Measurements from ENCODE around the gene TEF.

- TF ChIP-seq PATZ1 (CRISPR knock-in tag; IDR thresholded peaks at IDR 0.05; ENCODE audit: borderline replicate concordance) = no peak
- no peak for TF ChIP-seq TCF4 (CRISPR knock-in tag; IDR thresholded peaks at IDR 0.05; ENCODE audit: borderline replicate concordance)
- TF ChIP-seq OSR1 (CRISPR knock-in tag; IDR thresholded peaks at IDR 0.05) = no peak
- TF ChIP-seq CSRNP3 (CRISPR knock-in tag; IDR thresholded peaks at IDR 0.05) = no peak
- no peak for TF ChIP-seq ZNF565 (CRISPR knock-in tag; conservative IDR thresholded peaks at IDR 0.05; ENCODE audit: low read depth)
- no peak for TF ChIP-seq CSDC2 (CRISPR knock-in tag; IDR thresholded peaks at IDR 0.05)
- TF ChIP-seq ZC3H10 (CRISPR knock-in tag; IDR thresholded peaks at IDR 0.05) = no peak
- no peak for TF ChIP-seq ARNTL (CRISPR knock-in tag; IDR thresholded peaks at IDR 0.05; ENCODE audit: borderline replicate concordance, low read depth)
- no peak for TF ChIP-seq GLIS3 (CRISPR knock-in tag; IDR thresholded peaks at IDR 0.05)
Measured at GRCh38 chr22:41343300-41343699, 38.4 kb upstream of the TEF start.

Measured in SK-N-SH treated with all-trans-retinoic acid at 6 μM for 48 hours (cell line).